Measurements from ENCODE around the gene ADAMTS19.

DNA sequence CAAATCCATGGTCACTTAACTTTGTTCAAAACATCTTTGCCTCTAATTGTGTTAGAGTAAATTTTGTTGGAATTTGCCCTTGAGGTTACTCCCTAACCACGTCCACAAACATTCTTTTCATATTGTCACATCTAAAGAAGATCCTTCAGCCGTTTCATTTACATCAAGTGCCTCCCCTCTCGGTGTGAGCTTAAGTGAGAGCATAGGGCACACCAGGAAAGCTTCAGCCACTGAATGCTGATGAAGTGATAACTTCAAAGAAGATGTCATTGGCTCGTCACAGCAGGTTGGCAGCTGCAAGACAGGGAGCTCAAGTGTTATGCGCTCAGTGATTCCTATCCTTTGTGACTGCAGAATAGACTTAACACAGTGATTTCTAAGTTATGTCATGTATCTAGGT lies 49.6 kb upstream of the ADAMTS19 start:
- no peak for TF ChIP-seq POLR2AphosphoS5 (IDR thresholded peaks at IDR 0.05)
- TF ChIP-seq, protein P1, sequence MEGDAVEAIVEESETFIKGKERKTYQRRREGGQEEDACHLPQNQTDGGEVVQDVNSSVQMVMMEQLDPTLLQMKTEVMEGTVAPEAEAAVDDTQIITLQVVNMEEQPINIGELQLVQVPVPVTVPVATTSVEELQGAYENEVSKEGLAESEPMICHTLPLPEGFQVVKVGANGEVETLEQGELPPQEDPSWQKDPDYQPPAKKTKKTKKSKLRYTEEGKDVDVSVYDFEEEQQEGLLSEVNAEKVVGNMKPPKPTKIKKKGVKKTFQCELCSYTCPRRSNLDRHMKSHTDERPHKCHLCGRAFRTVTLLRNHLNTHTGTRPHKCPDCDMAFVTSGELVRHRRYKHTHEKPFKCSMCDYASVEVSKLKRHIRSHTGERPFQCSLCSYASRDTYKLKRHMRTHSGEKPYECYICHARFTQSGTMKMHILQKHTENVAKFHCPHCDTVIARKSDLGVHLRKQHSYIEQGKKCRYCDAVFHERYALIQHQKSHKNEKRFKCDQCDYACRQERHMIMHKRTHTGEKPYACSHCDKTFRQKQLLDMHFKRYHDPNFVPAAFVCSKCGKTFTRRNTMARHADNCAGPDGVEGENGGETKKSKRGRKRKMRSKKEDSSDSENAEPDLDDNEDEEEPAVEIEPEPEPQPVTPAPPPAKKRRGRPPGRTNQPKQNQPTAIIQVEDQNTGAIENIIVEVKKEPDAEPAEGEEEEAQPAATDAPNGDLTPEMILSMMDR (IDR thresholded peaks at IDR 0.05): no peak
- TF ChIP-seq POLR2A (IDR thresholded peaks at IDR 0.05): no peak
- TF ChIP-seq EP300 (IDR thresholded peaks at IDR 0.05): no peak
